ENCODE measurements around the gene ATXN10.

Gene ATXN10

GRCh38 chr22:45834795-45835194, 163.2 kb downstream of the ATXN10 start:
- no peaks in the 10 kb centered on the region for H3K9me3 ChIP-seq (ENCODE audit: insufficient read depth, low read length)
- H3K27me3 ChIP-seq (ENCODE audit: low read length), result no peaks in the 10 kb centered on the region
- no peaks in the 10 kb centered on the region for H4K20me1 ChIP-seq (ENCODE audit: low read depth, low read length)
- no peaks in the 10 kb centered on the region for H3K36me3 ChIP-seq (ENCODE audit: low read length)
- H3K4me2 ChIP-seq (ENCODE audit: low read depth, low read length, poor library complexity, severe bottlenecking), result no peak overlapping the region
- no peak overlapping the region for H3K27ac ChIP-seq (ENCODE audit: low read depth, low read length)
- no peak overlapping the region for H2AFZ ChIP-seq (ENCODE audit: low read depth, low read length, severe bottlenecking)
- no peak for TF ChIP-seq CTCF (IDR thresholded peaks at IDR 0.05; ENCODE audit: insufficient read depth, low read length, poor library complexity, severe bottlenecking)
- no peak for TF ChIP-seq EZH2phosphoT487 (conservative IDR thresholded peaks at IDR 0.05; ENCODE audit: low read length)
- peaks cover 15% of the 10 kb centered on the region for H3F3A ChIP-seq (ENCODE audit: insufficient read depth)
- no peak overlapping the region for H3K4me3 ChIP-seq (ENCODE audit: insufficient read depth, low read length, poor library complexity, severe bottlenecking)
- H3K9me2 ChIP-seq (replicated peaks; ENCODE audit: insufficient read depth, low read length), result no peaks in the 10 kb centered on the region
- H3K79me2 ChIP-seq (ENCODE audit: insufficient read depth, low read length), result no peaks in the 10 kb centered on the region
- no peak overlapping the region for H3K9ac ChIP-seq (ENCODE audit: low read length)

DNA sequence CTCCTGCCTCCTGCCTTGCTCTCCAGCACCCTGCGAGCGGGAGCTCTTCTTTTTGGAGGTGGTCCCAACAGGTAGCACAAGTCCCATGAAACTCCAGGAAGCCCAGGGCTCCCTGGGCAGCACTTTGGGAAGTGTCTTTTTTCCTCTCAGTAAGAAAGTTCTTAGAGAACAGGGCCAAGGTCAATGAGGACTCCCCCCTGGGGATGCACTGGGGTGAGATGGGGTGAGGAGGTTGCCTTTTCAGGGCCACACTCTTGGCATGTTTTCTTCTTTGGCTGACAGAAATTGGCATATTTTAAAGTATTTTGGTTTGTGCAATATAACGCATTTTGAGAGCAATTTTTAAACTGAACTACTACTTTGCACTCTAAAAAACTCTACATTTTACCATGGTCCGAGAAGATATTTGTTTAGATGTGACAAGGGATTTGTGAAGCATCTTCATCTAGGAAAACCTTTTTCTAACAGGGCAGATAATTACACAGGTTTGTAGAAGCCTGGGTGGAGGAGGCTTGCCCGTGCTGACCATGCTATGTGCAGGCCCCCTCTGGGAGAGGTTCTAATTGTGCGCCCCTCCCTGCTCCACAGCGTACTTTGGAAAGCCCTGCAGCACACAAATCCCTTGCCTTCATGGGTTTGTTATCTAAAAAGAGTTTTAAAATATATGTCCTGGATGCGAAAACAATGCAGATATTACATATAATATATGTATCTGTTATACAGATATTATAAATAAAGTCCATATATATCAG, 165.0 kb downstream of the ATXN10 start:
- Histone ChIP-seq H3K9me3 (ENCODE audit: insufficient read depth, low read length) (no peaks in the 10 kb centered on the region), H3K9ac (ENCODE audit: low read length) (no peak overlapping the region), H3K4me2 (ENCODE audit: low read depth, low read length, poor library complexity, severe bottlenecking) (no peak overlapping the region), H3K36me3 (ENCODE audit: low read length) (no peaks in the 10 kb centered on the region), H3K4me3 (ENCODE audit: insufficient read depth, low read length, poor library complexity, severe bottlenecking) (no peak overlapping the region), H4K20me1 (ENCODE audit: low read depth, low read length) (no peaks in the 10 kb centered on the region), H3K27me3 (ENCODE audit: low read length) (no peaks in the 10 kb centered on the region), H3K79me2 (ENCODE audit: insufficient read depth, low read length) (no peaks in the 10 kb centered on the region), H3K27ac (ENCODE audit: low read depth, low read length) (no peak overlapping the region), H3K9me2 (replicated peaks; ENCODE audit: insufficient read depth, low read length) (no peaks in the 10 kb centered on the region), H3F3A (ENCODE audit: insufficient read depth) (no peaks in the 10 kb centered on the region; the same call in 1 of the 2 replicates), H2AFZ (ENCODE audit: low read depth, low read length, severe bottlenecking) (no peak overlapping the region)
- TF ChIP-seq CTCF (IDR thresholded peaks at IDR 0.05; ENCODE audit: insufficient read depth, low read length, poor library complexity, severe bottlenecking) (no peak), EZH2phosphoT487 (conservative IDR thresholded peaks at IDR 0.05; ENCODE audit: low read length) (no peak)

GRCh38 chr22:45837508-45837907, 165.9 kb downstream of the ATXN10 start:
- H3K9ac ChIP-seq (ENCODE audit: low read length), result no peak overlapping the region
- H3K9me2 ChIP-seq (replicated peaks; ENCODE audit: insufficient read depth, low read length), result no peaks in the 10 kb centered on the region
- H3K4me2 ChIP-seq (ENCODE audit: low read depth, low read length, poor library complexity, severe bottlenecking), result no peak overlapping the region
- H3K27ac ChIP-seq (ENCODE audit: low read depth, low read length), result no peak overlapping the region
- H3F3A ChIP-seq (ENCODE audit: insufficient read depth), result no peaks in the 10 kb centered on the region
- no peaks in the 10 kb centered on the region for H3K36me3 ChIP-seq (ENCODE audit: low read length)
- no peaks in the 10 kb centered on the region for H4K20me1 ChIP-seq (ENCODE audit: low read depth, low read length)
- no peaks in the 10 kb centered on the region for H3K27me3 ChIP-seq (ENCODE audit: low read length)
- no peaks in the 10 kb centered on the region for H3K9me3 ChIP-seq (ENCODE audit: insufficient read depth, low read length)
- no peak overlapping the region for H3K4me3 ChIP-seq (ENCODE audit: insufficient read depth, low read length, poor library complexity, severe bottlenecking)
- H3K79me2 ChIP-seq (ENCODE audit: insufficient read depth, low read length), result no peaks in the 10 kb centered on the region
- TF ChIP-seq CTCF (IDR thresholded peaks at IDR 0.05; ENCODE audit: insufficient read depth, low read length, poor library complexity, severe bottlenecking), result no peak
- no peak for TF ChIP-seq EZH2phosphoT487 (conservative IDR thresholded peaks at IDR 0.05; ENCODE audit: low read length)
- H2AFZ ChIP-seq (ENCODE audit: low read depth, low read length, severe bottlenecking), result no peak overlapping the region
